ENCODE data around the gene CYTIP. TPM values are rescaled to one million over a fixed set of nuclear protein-coding genes. Genes with fewer than 3 reads are reported as not detected.

The CYTIP gene
- total RNA-seq, 1 experiment from 2014 or later, result 0.19 TPM

DNA sequence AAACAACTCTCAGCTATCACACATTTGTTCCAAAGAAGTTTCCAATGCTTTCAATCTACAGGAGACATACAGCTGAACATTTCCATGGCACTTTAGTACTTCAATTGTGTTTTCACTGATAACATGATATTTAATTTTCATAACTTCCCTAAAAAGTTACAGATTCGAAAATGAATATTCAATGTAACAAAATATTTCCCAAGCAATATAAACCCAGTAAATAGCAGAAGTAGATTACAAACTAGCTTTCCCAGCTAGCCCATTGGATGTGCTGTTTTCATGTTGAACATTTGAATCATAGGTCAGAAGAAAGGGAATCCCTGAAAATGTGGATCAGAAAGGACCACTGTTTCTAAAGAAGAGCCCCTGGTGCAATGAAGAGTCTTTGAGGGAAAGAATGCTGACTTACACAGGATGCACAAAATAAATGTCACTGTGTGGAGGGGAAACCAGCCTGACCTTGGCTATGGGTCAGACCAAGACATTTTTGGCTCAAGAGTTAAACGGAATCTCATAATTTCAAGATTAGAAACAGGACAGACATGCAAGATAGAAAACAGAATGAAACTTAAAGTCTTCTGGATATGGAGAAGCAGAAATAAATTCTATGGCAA is 22.5 kb downstream of the CYTIP start:
- Mint-ChIP-seq H3K36me3 (ENCODE audit: insufficient read depth, unreplicated experiment) (no peaks in the 10 kb centered on the region), H3K4me1 (ENCODE audit: insufficient read depth, unreplicated experiment) (no peaks in the 10 kb centered on the region), H3K27ac (ENCODE audit: low read depth, unreplicated experiment) (no peak overlapping the region), H3K27me3 (ENCODE audit: insufficient read depth, unreplicated experiment) (no peaks in the 10 kb centered on the region), H3K4me3 (ENCODE audit: unreplicated experiment) (no peak overlapping the region), H3K9me3 (ENCODE audit: unreplicated experiment) (no peaks in the 10 kb centered on the region)
- no peak for DNase-seq (ENCODE audit: unreplicated experiment)
- ChIA-PET POLR2A (no interaction called here), CTCF (interaction anchor here (0.6 to 1.1 kb wide), 4 partner anchors 14 to 119 kb away, joined by 3 to 4 read pairs (median 3); no protein-coding TSS in a partner anchor)
- BruUV-seq (replicated peaks), result no TSS peak
- intact Hi-C loops (cut with micrococcal nuclease), result no loop called here
- TF ChIP-seq, protein P1, sequence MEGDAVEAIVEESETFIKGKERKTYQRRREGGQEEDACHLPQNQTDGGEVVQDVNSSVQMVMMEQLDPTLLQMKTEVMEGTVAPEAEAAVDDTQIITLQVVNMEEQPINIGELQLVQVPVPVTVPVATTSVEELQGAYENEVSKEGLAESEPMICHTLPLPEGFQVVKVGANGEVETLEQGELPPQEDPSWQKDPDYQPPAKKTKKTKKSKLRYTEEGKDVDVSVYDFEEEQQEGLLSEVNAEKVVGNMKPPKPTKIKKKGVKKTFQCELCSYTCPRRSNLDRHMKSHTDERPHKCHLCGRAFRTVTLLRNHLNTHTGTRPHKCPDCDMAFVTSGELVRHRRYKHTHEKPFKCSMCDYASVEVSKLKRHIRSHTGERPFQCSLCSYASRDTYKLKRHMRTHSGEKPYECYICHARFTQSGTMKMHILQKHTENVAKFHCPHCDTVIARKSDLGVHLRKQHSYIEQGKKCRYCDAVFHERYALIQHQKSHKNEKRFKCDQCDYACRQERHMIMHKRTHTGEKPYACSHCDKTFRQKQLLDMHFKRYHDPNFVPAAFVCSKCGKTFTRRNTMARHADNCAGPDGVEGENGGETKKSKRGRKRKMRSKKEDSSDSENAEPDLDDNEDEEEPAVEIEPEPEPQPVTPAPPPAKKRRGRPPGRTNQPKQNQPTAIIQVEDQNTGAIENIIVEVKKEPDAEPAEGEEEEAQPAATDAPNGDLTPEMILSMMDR (IDR thresholded peaks at IDR 0.05; ENCODE audit: unreplicated experiment), result no peak

DNA sequence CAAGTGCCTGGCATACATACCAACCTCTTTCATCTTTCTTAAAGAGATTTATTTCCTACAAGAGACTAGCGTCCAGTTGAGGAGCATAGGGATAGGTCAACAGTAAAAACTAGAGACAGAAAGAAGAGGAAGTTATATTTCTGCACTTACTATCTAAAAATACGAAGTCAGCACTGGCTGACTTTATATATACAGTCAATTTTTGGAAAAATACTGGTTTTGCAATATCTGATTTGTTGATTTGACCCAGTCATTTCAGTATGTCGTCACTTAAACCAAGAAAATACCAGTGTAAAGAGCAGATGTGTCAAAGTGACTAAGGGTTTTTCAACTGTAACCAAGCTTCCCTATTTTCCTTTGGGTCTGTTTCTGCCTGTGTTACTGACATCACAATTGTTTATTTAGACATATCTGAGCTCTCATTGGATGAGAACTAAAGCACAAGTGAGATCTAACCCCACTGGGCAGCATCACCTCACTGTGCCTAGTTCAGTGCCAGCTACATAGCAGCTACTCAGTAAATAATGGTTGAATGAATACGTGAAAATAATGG is 23.0 kb downstream of the CYTIP start:
- Mint-ChIP-seq H3K9me3 (ENCODE audit: unreplicated experiment) (no peaks in the 10 kb centered on the region), H3K4me1 (ENCODE audit: insufficient read depth, unreplicated experiment) (no peaks in the 10 kb centered on the region), H3K27ac (ENCODE audit: low read depth, unreplicated experiment) (no peak overlapping the region), H3K4me3 (ENCODE audit: unreplicated experiment) (no peak overlapping the region), H3K27me3 (ENCODE audit: insufficient read depth, unreplicated experiment) (no peaks in the 10 kb centered on the region), H3K36me3 (ENCODE audit: insufficient read depth, unreplicated experiment) (no peaks in the 10 kb centered on the region)
- intact Hi-C loops (cut with micrococcal nuclease), result no loop called here
- no TSS peak for BruUV-seq (replicated peaks)
- ChIA-PET CTCF (interaction anchor here (0.6 to 1.1 kb wide), 5 partner anchors 14 to 140 kb away, joined by 3 to 4 read pairs (median 3); no protein-coding TSS in a partner anchor), POLR2A (interaction anchor here (0.5 kb wide), 1 partner anchor 240 kb away, joined by 3 read pairs; no protein-coding TSS in a partner anchor)
- DNase-seq (ENCODE audit: unreplicated experiment), result peak; percentile 30
- TF ChIP-seq, protein P1 (IDR thresholded peaks at IDR 0.05; ENCODE audit: unreplicated experiment), result no peak

DNA sequence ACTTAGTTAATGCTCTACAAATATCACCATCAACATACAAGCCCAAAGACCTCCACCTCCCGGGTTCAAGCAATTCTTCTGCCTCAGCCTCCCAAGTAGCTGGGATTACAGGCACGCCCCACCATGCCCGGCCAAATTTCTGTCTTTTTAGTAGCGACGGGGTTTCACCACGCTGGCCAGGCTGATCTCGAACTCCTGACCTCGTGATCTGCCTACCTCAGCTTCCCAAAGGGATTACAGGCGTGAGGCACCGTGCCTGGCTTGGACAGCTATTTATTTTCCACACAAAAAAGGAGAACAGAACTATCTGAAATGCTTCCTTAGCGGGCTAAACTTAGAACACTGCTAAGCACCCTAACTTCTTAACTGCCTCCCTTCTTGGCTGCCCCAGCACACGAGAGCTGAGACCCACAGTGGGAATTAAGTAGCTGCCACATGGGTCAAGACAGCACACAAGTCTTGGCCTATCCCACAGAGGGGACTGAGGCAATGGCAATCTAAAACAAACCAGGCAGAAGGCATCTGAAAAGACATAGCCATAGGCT is 24.8 kb downstream of the CYTIP start:
- Mint-ChIP-seq H3K9me3 (ENCODE audit: unreplicated experiment) (no peaks in the 10 kb centered on the region), H3K4me1 (ENCODE audit: insufficient read depth, unreplicated experiment) (no peaks in the 10 kb centered on the region), H3K27ac (ENCODE audit: low read depth, unreplicated experiment) (no peak overlapping the region), H3K4me3 (ENCODE audit: unreplicated experiment) (no peak overlapping the region), H3K27me3 (ENCODE audit: insufficient read depth, unreplicated experiment) (no peaks in the 10 kb centered on the region), H3K36me3 (ENCODE audit: insufficient read depth, unreplicated experiment) (no peaks in the 10 kb centered on the region)
- ChIA-PET CTCF (interaction anchor here (0.9 to 1.2 kb wide), 3 partner anchors 52 to 91 kb away, joined by 3 to 5 read pairs (median 3); no protein-coding TSS in a partner anchor), POLR2A (no interaction called here)
- TF ChIP-seq, protein P1 (IDR thresholded peaks at IDR 0.05; ENCODE audit: unreplicated experiment), result no peak
- BruUV-seq (replicated peaks), result no TSS peak
- DNase-seq (ENCODE audit: unreplicated experiment), result no peak
- intact Hi-C loops (cut with micrococcal nuclease), result no loop called here

DNA sequence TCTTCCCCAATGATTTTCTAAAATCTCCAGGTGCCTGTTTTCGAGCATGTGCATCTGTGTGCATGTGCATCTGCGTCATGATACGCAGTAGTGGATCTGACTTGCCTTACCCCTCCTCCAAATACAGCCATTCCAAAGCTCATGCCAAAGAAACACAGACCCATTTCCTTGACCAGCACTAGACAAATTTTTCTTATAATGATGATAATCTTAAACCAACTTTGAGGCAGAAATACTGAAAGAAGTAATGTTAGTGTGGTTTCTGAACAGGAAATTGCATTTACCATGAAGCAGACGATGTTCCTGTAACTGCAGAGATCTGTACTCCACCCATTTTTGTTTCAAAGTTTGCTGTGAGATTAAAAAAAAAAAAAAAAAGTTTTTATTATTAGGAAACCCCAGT is 25.6 kb downstream of the CYTIP start:
- no peaks in the 10 kb centered on the region for H3K27me3 Mint-ChIP-seq (ENCODE audit: insufficient read depth, unreplicated experiment)
- no peaks in the 10 kb centered on the region for H3K36me3 Mint-ChIP-seq (ENCODE audit: insufficient read depth, unreplicated experiment)
- H3K9me3 Mint-ChIP-seq (ENCODE audit: unreplicated experiment), result no peaks in the 10 kb centered on the region
- no TSS peak for BruUV-seq (replicated peaks)
- H3K4me1 Mint-ChIP-seq (ENCODE audit: insufficient read depth, unreplicated experiment), result no peaks in the 10 kb centered on the region
- H3K4me3 Mint-ChIP-seq (ENCODE audit: unreplicated experiment), result no peak overlapping the region
- TF ChIP-seq, protein P1 (IDR thresholded peaks at IDR 0.05; ENCODE audit: unreplicated experiment), result no peak
- intact Hi-C loops (cut with micrococcal nuclease), result no loop called here
- DNase-seq (ENCODE audit: unreplicated experiment), result no peak
- ChIA-PET POLR2A (no interaction called here), CTCF (interaction anchor here (0.9 to 1.2 kb wide), 2 partner anchors 53 to 92 kb away, joined by 3 to 5 read pairs; no protein-coding TSS in a partner anchor)
- H3K27ac Mint-ChIP-seq (ENCODE audit: low read depth, unreplicated experiment), result no peak overlapping the region
